NCI-H345 treated with DMSO at 0.1 percent for 48 hours (cell line): Measurements from ENCODE around the gene ANKEF1.

Experiments used
- DNase-seq: peaks from one replicate; lab custom pipeline; 2025; ENCODE audit not compliant: unreplicated experiment; lab: John Stamatoyannopoulos, UW

ANKEF1 gene

DNA sequence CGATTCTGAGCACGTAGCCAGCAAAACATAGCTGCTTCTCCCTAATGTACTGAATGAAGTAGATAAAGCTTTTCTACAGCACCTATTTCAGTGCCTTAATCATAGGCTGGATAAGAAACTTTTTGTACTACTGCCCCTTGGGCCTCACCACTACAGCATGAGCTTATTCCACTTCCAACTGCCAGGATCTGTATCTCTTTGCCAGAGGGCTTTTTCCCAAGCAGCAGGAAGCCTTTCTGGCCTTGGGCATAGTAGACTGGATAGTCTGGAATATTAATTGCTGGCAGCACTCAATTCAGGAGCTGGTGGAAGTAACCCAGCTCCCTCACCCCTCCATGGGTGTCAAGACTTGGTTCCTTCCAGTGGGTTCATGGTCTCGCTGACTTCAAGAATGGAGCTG lies 43.6 kb downstream of the ANKEF1 start:
- DNase-seq = no peak

DNA sequence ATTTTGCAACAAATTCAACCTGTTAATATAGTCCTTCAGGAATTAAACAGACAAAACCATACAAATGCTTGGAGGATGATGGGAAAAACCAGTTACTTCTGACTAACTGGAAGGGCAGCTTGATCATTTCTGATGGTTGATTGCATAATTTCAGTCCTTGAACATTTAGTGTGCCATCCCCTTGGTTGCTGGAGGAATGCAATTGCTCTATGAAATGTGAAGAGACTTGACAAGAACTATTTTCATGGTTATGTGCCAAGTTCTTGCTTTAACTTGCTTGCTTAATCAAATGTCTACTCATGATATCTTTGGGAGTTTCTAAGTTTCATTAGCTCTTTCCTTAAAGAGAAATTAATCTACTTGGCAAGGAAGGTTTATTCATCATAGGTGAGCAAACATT lies 45.2 kb downstream of the ANKEF1 start:
- DNase-seq = no peak

GRCh38 chr20:10080574-10080973 lies 45.8 kb downstream of the ANKEF1 start:
- no peak for DNase-seq

DNA sequence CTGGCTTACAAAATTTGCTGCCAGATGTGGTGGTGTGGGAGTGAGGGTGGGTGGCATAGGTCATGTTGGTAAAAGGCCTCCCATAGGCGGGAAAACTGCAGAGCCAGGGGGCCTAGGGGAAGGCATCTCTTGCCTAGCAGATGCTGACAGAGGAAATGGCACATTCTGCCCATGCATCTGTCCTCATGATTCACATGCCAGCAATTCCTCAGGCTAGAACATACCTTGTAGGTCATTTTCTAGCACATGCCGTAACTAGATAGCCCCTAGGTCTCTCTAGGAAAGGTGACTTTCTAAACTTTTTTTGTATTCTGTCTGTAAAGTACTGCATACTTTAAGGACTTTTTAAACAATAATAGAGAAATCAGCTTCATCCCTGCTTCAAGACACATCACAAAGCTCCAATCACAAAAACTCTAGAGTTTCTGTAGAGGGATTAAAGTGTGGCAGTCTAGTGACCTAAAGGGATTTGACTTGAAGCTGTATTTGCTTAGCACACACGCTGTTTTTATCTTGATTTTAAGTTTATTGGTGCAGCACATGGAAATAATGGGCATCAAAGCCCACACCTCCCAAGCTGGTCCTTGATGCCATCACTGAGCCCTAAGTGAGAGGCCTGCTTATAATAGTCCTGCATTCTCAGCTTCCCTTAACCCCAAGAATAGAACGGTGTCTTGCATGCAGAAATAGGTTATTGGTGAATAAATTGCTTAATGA lies 55.2 kb downstream of the ANKEF1 start:
- no peak for DNase-seq

GRCh38 chr20:10090588-10091166 lies 55.9 kb downstream of the ANKEF1 start:
- peak; percentile 75 for DNase-seq

GRCh38 chr20:10093087-10093591 lies 58.4 kb downstream of the ANKEF1 start:
- no peak for DNase-seq

GRCh38 chr20:10094566-10095173 lies 59.9 kb downstream of the ANKEF1 start:
- DNase-seq = no peak

- no peak for DNase-seq
Measured at GRCh38 chr20:10096790-10097189, 62.0 kb downstream of the ANKEF1 start.

GRCh38 chr20:10105046-10105445 lies 70.3 kb downstream of the ANKEF1 start:
- no peak for DNase-seq
